ENCODE measurements around the gene SPI1. TPM values are rescaled to one million over a fixed set of nuclear protein-coding genes. Genes with fewer than 3 reads are reported as not detected.

SPI1 gene
- polyA plus RNA-seq, 1 donor (not counting 4 experiments of a cell fraction or from before 2014, with no cell fraction given) = not detected

DNA sequence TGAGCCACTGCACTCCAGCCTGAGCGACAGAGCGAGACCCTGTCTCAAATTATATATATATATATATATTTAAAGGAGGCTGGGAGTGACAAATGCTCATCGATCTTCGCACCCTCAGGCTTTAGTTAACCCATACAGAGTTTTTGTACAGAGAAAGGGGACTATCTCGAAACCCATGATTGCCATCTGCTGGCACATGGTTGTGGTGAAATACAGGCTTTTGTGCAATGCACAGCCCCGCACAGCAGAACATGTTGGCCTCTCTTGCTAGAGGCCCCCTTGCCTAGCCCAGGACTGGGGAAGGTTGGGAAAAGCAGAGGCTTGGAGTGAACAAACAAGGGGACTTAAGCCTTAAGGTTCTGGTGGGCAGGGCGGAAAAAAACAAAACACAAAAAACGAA is 29.5 kb downstream of the SPI1 start:
- FAIRE-seq = no peak

DNA sequence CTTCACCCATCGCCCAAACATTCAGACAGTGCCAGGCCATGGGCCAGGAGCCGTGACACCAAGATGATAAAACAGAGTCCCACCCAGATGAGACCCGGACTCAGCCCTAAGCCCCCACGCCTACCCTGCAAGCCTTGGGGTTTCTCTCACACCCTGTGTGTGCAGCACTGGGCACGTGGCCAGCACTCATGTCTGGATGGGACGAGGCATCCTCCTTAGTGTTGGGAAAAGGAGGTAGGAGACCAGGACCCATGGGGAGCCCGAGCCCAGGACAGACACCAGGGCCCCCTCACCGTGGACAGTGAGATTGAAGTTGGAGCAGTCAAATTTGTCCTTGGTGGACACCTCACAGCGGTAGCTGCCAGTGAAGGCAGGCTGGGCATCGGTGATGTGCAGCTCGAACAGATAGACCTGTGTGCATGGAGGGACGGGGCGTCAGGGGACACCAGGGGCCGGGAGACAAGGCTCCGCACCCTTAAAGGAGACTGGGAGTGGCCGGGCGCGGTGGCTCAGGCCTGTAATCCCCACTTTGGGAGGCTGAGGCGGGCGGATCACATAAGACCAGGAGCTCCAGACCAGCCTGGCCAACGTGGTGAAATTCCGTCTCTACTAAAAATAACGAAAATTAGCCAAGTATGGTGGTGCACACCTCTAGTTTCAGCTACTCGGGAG is 30.1 kb downstream of the SPI1 start:
- no peak overlapping the region for H2AFZ ChIP-seq (ENCODE audit: control insufficient read depth, low read length)
- H3K36me3 ChIP-seq (ENCODE audit: control insufficient read depth in 2 of 2, extremely low read depth in 1 of 2, insufficient read depth in 2 of 2, low read length in 2 of 2) = no peaks in the 10 kb centered on the region
- H3K4me2 ChIP-seq (ENCODE audit: control insufficient read depth, extremely low read depth, insufficient read depth, low read depth, low read length) = no peak overlapping the region
- H3K9me3 ChIP-seq (ENCODE audit: control insufficient read depth, low read depth, low read length) = no peaks in the 10 kb centered on the region
- H3K4me1 ChIP-seq (ENCODE audit: control insufficient read depth, extremely low read depth, insufficient read depth, low read length) = no peaks in the 10 kb centered on the region
- DNase-seq (ENCODE audit: low read depth, low spot score) = no peak
- H3K9ac ChIP-seq (ENCODE audit: control insufficient read depth, extremely low read depth, insufficient read depth, low read length) = no peak overlapping the region
- FAIRE-seq = no peak
- no peaks in the 10 kb centered on the region for H3K79me2 ChIP-seq (ENCODE audit: control insufficient read depth, insufficient read depth, low read length)
- TF ChIP-seq, protein P1, sequence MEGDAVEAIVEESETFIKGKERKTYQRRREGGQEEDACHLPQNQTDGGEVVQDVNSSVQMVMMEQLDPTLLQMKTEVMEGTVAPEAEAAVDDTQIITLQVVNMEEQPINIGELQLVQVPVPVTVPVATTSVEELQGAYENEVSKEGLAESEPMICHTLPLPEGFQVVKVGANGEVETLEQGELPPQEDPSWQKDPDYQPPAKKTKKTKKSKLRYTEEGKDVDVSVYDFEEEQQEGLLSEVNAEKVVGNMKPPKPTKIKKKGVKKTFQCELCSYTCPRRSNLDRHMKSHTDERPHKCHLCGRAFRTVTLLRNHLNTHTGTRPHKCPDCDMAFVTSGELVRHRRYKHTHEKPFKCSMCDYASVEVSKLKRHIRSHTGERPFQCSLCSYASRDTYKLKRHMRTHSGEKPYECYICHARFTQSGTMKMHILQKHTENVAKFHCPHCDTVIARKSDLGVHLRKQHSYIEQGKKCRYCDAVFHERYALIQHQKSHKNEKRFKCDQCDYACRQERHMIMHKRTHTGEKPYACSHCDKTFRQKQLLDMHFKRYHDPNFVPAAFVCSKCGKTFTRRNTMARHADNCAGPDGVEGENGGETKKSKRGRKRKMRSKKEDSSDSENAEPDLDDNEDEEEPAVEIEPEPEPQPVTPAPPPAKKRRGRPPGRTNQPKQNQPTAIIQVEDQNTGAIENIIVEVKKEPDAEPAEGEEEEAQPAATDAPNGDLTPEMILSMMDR (optimal IDR thresholded peaks at IDR 0.05 in 1 of 3, IDR thresholded peaks at IDR 0.05 in 1 of 3, conservative IDR thresholded peaks at IDR 0.05 in 1 of 3; ENCODE audit: extremely low read depth in 1 of 3, insufficient read depth in 2 of 3, low read length in 3 of 3) = no peak
- no peak for TF ChIP-seq EZH2 (IDR thresholded peaks at IDR 0.05; ENCODE audit: low read length)
- H3K27ac ChIP-seq (ENCODE audit: control insufficient read depth, insufficient read depth, low read length) = no peak overlapping the region
- no peaks in the 10 kb centered on the region for H3K9me1 ChIP-seq (ENCODE audit: control insufficient read depth, extremely low read depth, insufficient read depth, low read length)
- H4K20me1 ChIP-seq (ENCODE audit: control insufficient read depth, extremely low read depth, insufficient read depth, low read length) = no peaks in the 10 kb centered on the region
- no peaks in the 10 kb centered on the region for H3K27me3 ChIP-seq (ENCODE audit: control insufficient read depth, extremely low read depth, insufficient read depth, low read length)
- H3K4me3 ChIP-seq (ENCODE audit: control insufficient read depth in 2 of 3, extremely low read depth in 1 of 3, insufficient read depth in 2 of 3, low read depth in 1 of 3, low read length in 3 of 3) = no peak overlapping the region
- dilution Hi-C loops (cut with MboI; ENCODE audit: extremely low pct_ligation_motif_present, low sequenced_read_pairs) = no loop called here

More for the DNA sequence above, 29.5 kb downstream of the SPI1 start:
- dilution Hi-C loops (cut with MboI; ENCODE audit: extremely low pct_ligation_motif_present, low sequenced_read_pairs) = no loop called here
- Histone ChIP-seq H3K9me1 (ENCODE audit: control insufficient read depth, extremely low read depth, insufficient read depth, low read length) (no peaks in the 10 kb centered on the region), H2AFZ (ENCODE audit: control insufficient read depth, low read length) (no peak overlapping the region), H3K4me3 (ENCODE audit: control insufficient read depth in 2 of 3, extremely low read depth in 1 of 3, insufficient read depth in 2 of 3, low read depth in 1 of 3, low read length in 3 of 3) (no peak overlapping the region), H3K9ac (ENCODE audit: control insufficient read depth, extremely low read depth, insufficient read depth, low read length) (no peak overlapping the region), H3K9me3 (ENCODE audit: control insufficient read depth, low read depth, low read length) (no peaks in the 10 kb centered on the region), H4K20me1 (ENCODE audit: control insufficient read depth, extremely low read depth, insufficient read depth, low read length) (no peaks in the 10 kb centered on the region), H3K27ac (ENCODE audit: control insufficient read depth, insufficient read depth, low read length) (no peak overlapping the region), H3K4me2 (ENCODE audit: control insufficient read depth, extremely low read depth, insufficient read depth, low read depth, low read length) (no peak overlapping the region), H3K79me2 (ENCODE audit: control insufficient read depth, insufficient read depth, low read length) (no peaks in the 10 kb centered on the region), H3K36me3 (ENCODE audit: control insufficient read depth in 2 of 2, extremely low read depth in 1 of 2, insufficient read depth in 2 of 2, low read length in 2 of 2) (no peaks in the 10 kb centered on the region), H3K27me3 (ENCODE audit: control insufficient read depth, extremely low read depth, insufficient read depth, low read length) (no peaks in the 10 kb centered on the region), H3K4me1 (ENCODE audit: control insufficient read depth, extremely low read depth, insufficient read depth, low read length) (no peaks in the 10 kb centered on the region)
- DNase-seq (ENCODE audit: low read depth, low spot score) = no peak
- no peak for TF ChIP-seq EZH2 (IDR thresholded peaks at IDR 0.05; ENCODE audit: low read length)
- TF ChIP-seq, protein P1 (optimal IDR thresholded peaks at IDR 0.05 in 1 of 3, IDR thresholded peaks at IDR 0.05 in 1 of 3, conservative IDR thresholded peaks at IDR 0.05 in 1 of 3; ENCODE audit: extremely low read depth in 1 of 3, insufficient read depth in 2 of 3, low read length in 3 of 3) = peak in 1 of 3 experiments; percentile 39

All from keratinocyte (primary cell).